Psoas muscle (tissue), 8 donors: ENCODE results near the gene SMAD2. TPM values are rescaled to one million over a fixed set of nuclear protein-coding genes. Genes with fewer than 3 reads are reported as not detected.

Experiments
- ATAC-seq, 4 donors: fragments of 200-7000 bp; cut with Tn5 transposase; one replicate each; pipeline ENCODE4 v1.9.1; 2020; ENCODE audit warnings: moderate library complexity in 3 of 4, mild to moderate bottlenecking in 2 of 4
- DNase-seq, 2 donors: peaks; one replicate each; pipeline ENCODE4 v3.0.0-alpha.2; 2020
- H3K27ac ChIP-seq: fragments of 200-600 bp; one replicate; pipeline ENCODE4 v1.8.0; 2022
- H3K27me3 ChIP-seq, 3 donors: fragments of 200-600 bp in 1 of 3; one replicate each; pipeline versions ENCODE4 v1.6.1 to v1.8.0; 2013 to 2022; ENCODE audit warnings: low read length in 2 of 3, mild to moderate bottlenecking in 2 of 3, moderate library complexity in 1 of 3; ENCODE audit not compliant: insufficient read depth in 3 of 3
- H3K36me3 ChIP-seq, 2 donors: fragments of 200-600 bp in 1 of 2; one replicate each; pipeline versions ENCODE4 v1.6.1 to v1.8.0; 2013 to 2022; ENCODE audit warnings: low read depth in 1 of 2, mild to moderate bottlenecking in 1 of 2, moderate library complexity in 1 of 2; ENCODE audit not compliant: insufficient read depth in 1 of 2
- H3K4me1 ChIP-seq: fragments of 200-600 bp; one replicate; pipeline ENCODE4 v1.8.0; 2022
- H3K4me3 ChIP-seq: fragments of 200-600 bp; one replicate; pipeline ENCODE4 v1.8.0; 2022; ENCODE audit warnings: mild to moderate bottlenecking
- H3K9me3 ChIP-seq: fragments of 200-600 bp; one replicate; pipeline ENCODE4 v1.8.0; 2022
- WGBS, 3 donors: extraction: QIAGEN DNeasy Blood & Tissue Kit; methylation state at CpG; one replicate each; pipeline versions ENCODE4 v1.1.6 to v1.1.7; 2013; 5-methylcytosine and 5-hydroxymethylcytosine counted together
- intact Hi-C, 2 donors: fragments of 100-400 bp; cut with DNase I; formaldehyde crosslinking; loops; one replicate each; pipeline versions ENCODE4 v1.11.0 to v1.14.2; 2022
- polyA plus RNA-seq, 3 donors: library from polyadenylated mRNA; stranded (reverse); fragments of 200-250 nt; gene quantifications; one replicate each; pipeline ENCODE4 v1.2.3, GENCODE V29; 2013
- total RNA-seq, 4 donors: library from RNA; stranded (reverse); fragmentation: NEBNext Ultra II Directional in 2 of 4; extraction: Animal tissue kit (Norgen Biotek cat#: 25700) in 2 of 4; gene quantifications; one replicate each; pipeline versions ENCODE4 v1.2.1 to v1.2.4, GENCODE V29; 2021 to 2023
- TF ChIP-seq, protein P1 (sequence below): fragments of 200-600 bp; IDR thresholded peaks from one replicate; pipeline ENCODE4 v1.8.0; 2022; ENCODE audit warnings: antibody characterized with exemption
- donor health status: healthy with polysubstance abuse.
- donor health status: DM: no; HTN: no; CAD: no; lungs with moderate emphysema.
- donor health status: Bipolar disorder and iron deficiency.
- donor health status: healthy.
- donor health status: DM: yes; HTN: yes; CAD: no.
- donor health status: DM: no; HTN: no; CAD: no.
- donor health status: DM: no; HTN: no; CAD: no.
- donor health status: DM: yes; HTN: yes; CAD: no.

Gene SMAD2
- total and polyA plus RNA-seq, 7 donors: 28.3 to 76.4 (median 60.1) TPM

DNA sequence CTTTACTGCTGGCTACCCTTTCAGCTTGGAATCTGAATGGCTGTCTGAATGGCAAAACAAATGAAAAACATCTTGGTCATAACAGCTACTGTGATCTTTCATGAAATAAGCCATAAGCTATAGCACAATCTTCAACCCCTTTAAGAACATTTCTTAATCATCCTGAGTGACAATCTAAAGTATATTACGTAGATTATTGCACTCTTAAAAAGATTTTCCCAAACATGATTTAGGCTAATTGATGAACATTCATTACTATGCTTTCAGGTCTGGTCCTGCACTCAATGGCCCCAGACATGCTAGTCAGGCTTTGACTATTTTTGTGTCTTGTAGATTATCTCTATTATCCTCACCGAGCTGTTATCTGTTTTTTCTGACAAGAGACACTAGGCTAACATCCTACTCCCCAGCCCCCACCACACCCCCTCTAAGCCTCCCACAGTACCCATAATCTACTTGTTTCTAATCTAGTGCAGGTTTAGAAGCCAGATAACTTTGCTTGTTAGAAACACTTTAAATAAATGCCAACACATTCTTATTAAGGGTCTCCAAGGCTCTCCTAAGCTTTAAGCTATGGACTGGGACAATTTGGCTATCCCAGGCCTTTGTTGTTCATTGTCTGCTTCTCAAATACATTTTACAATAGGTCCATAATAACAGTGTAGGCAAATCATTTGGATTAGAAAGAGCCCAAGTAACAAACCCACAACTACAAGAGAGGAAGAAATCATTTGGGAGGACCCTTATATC, 4.2 kb downstream of the SMAD2 start:
- intact Hi-C loops: loop anchor here (5.0 to 10.0 kb wide), 2 partner anchors 61 to 154 kb away; no protein-coding TSS in a partner anchor
- TF ChIP-seq, protein P1, sequence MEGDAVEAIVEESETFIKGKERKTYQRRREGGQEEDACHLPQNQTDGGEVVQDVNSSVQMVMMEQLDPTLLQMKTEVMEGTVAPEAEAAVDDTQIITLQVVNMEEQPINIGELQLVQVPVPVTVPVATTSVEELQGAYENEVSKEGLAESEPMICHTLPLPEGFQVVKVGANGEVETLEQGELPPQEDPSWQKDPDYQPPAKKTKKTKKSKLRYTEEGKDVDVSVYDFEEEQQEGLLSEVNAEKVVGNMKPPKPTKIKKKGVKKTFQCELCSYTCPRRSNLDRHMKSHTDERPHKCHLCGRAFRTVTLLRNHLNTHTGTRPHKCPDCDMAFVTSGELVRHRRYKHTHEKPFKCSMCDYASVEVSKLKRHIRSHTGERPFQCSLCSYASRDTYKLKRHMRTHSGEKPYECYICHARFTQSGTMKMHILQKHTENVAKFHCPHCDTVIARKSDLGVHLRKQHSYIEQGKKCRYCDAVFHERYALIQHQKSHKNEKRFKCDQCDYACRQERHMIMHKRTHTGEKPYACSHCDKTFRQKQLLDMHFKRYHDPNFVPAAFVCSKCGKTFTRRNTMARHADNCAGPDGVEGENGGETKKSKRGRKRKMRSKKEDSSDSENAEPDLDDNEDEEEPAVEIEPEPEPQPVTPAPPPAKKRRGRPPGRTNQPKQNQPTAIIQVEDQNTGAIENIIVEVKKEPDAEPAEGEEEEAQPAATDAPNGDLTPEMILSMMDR: no peak
- no peaks in the 10 kb centered on the region for H3K36me3 ChIP-seq
- H3K4me1 ChIP-seq: peaks cover 39% of the 10 kb centered on the region
- ATAC-seq: no peak
- H3K9me3 ChIP-seq: no peaks in the 10 kb centered on the region
- 81 to 94% (median 85%) methylated on average over 2 of the region's 2 CpGs for WGBS, 3 donors
- H3K27ac ChIP-seq: no peak overlapping the region
- DNase-seq: no peak
- no peaks in the 10 kb centered on the region for H3K27me3 ChIP-seq
- H3K4me3 ChIP-seq: no peak overlapping the region

DNA sequence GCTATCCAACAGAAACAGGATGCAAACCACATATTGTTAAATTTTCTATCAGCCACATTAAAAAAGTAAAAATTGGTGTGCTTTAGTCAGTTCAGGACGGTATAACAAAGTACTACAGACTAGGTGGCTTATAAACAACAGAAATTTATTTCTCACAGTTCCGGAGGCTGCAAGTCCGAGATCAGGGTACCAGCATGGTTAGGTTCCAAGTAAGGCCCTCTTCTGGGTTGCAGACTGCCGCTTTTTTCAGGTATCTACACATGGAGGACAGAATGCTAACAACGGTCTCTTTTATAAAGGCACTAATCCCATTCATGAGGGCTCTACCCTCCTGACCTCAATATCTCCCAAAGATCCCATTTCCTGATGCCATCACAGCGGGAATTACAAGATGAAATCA, 10.5 kb downstream of the SMAD2 start:
- no peak for ATAC-seq
- Histone ChIP-seq H3K36me3 (no peaks in the 10 kb centered on the region), H3K9me3 (no peaks in the 10 kb centered on the region), H3K27me3 (no peaks in the 10 kb centered on the region), H3K4me1 (peaks cover 27% of the 10 kb centered on the region), H3K4me3 (no peak overlapping the region), H3K27ac (no peak overlapping the region)
- DNase-seq: no peak
- intact Hi-C loops: loop anchor here (5.0 to 10.0 kb wide), 2 partner anchors 38 to 55 kb away; no protein-coding TSS in a partner anchor
- TF ChIP-seq, protein P1: no peak
- 90 to 93% (median 93%) methylated on average over 6 of the region's 6 CpGs for WGBS, 3 donors

DNA sequence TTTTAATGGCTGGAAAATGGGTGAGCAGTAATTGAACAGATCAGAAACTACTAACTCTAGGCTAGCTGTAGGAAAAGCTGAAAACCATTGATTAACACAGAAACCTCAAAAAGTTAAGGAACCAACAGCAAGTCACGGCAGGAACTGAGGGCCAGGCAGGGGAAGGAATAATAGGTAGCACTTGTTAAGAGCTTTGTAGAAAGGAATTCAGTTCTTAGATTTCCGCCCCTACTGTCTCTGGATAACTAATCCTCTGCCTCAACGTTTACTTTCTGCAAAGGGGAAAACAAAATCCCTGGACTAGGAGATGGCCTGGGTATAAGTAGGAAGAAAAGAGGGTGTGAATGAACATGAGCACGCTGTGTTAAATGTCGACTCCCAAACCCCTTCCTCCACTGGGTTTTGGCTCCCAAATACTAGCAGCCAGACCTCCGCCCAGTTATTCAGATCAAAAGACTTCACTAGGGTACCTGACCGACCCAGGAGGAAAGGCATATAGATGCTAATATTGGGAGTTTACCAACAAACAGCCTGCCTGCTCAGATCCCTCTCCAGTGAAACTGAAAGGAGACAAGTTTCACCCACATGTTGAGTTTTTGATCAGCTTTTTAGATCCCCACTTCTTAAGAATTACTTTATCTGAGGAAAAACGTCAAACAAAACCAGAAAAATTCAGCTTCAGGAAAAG, 12.4 kb downstream of the SMAD2 start:
- H3K4me3 ChIP-seq: no peak overlapping the region
- WGBS, 3 donors: 69 to 73% (median 70%) methylated on average over 8 of the region's 8 CpGs
- no peaks in the 10 kb centered on the region for H3K27me3 ChIP-seq
- DNase-seq (no peak), ATAC-seq (no peak)
- intact Hi-C loops: no loop called here
- H3K4me1 ChIP-seq: peaks cover 45% of the 10 kb centered on the region
- no peaks in the 10 kb centered on the region for H3K9me3 ChIP-seq
- TF ChIP-seq, protein P1: no peak
- H3K27ac ChIP-seq: no peak overlapping the region
- no peaks in the 10 kb centered on the region for H3K36me3 ChIP-seq

DNA sequence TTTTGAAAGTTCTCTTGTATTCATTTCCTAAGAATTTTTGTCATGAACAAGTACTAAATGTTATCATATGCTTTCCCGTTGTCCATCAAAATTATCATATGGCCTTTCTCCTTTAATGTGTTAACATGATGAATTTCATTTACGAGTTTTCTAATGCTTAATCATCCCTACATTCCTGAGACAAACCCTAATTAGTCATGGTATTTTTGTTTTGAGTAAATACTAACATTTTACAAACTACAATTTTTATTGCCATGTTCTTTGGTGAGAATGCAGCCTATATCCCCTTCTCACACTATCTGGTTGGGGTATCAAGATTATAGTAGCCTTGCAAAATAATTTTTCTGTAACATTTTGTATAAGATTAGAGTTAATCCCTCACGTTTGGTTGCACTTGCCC, 14.5 kb downstream of the SMAD2 start:
- Histone ChIP-seq H3K4me3 (no peak overlapping the region), H3K4me1 (peaks cover 52% of the 10 kb centered on the region), H3K36me3 (no peaks in the 10 kb centered on the region), H3K9me3 (no peaks in the 10 kb centered on the region), H3K27me3 (no peaks in the 10 kb centered on the region), H3K27ac (no peak overlapping the region)
- 75 to 85% (median 79%) methylated on average over 3 of the region's 3 CpGs for WGBS, 3 donors
- TF ChIP-seq, protein P1: no peak
- ATAC-seq (no peak), DNase-seq (no peak)
- intact Hi-C loops: no loop called here
